H9 (cell line): Measurements from ENCODE around the gene ADRB1. TPM values are rescaled to one million over a fixed set of nuclear protein-coding genes. Genes with fewer than 3 reads are reported as not detected.

ENCODE experiments used
- DNase-seq: peaks from one replicate; pipeline ENCODE4 v3.0.0-alpha.2; 2017
- H2AFZ ChIP-seq: one replicate; pipeline ENCODE4 v1.6.1; 2013; ENCODE audit warnings: mild to moderate bottlenecking, low read length, control low read depth, moderate library complexity
- H2AK5ac ChIP-seq: 2 replicates; pipeline ENCODE4 v1.6.1; 2013; ENCODE audit warnings: low read length, control low read depth, mixed read lengths; ENCODE audit not compliant: insufficient read length
- H2BK120ac ChIP-seq: one replicate; pipeline ENCODE4 v1.6.1; 2013; ENCODE audit warnings: low read depth, mild to moderate bottlenecking, low read length, control low read depth, inconsistent platforms; ENCODE audit not compliant: poor library complexity, severe bottlenecking
- H2BK12ac ChIP-seq: 2 replicates; pipeline ENCODE4 v1.6.1; 2013; ENCODE audit warnings: low read length, control low read depth, mixed read lengths, low read depth; ENCODE audit not compliant: insufficient read length
- H2BK15ac ChIP-seq: 2 replicates; pipeline ENCODE4 v1.6.1; 2013; ENCODE audit warnings: low read depth, low read length, control low read depth
- H2BK20ac ChIP-seq: one replicate; pipeline ENCODE4 v1.6.1; 2013; ENCODE audit warnings: low read depth, mild to moderate bottlenecking, low read length, control low read depth, inconsistent platforms; ENCODE audit not compliant: poor library complexity, severe bottlenecking
- H2BK5ac ChIP-seq: 2 replicates; pipeline ENCODE4 v1.6.1; 2013; ENCODE audit warnings: low read length, control low read depth, mixed read lengths; ENCODE audit not compliant: insufficient read length
- H3K14ac ChIP-seq: 2 replicates; pipeline ENCODE4 v1.6.1; 2013; ENCODE audit warnings: low read length, control low read depth; ENCODE audit not compliant: insufficient read depth
- H3K18ac ChIP-seq: 2 replicates; pipeline ENCODE4 v1.6.1; 2013; ENCODE audit warnings: low read depth, mild to moderate bottlenecking, mixed read lengths, low read length, control low read depth; ENCODE audit not compliant: insufficient read length
- H3K23ac ChIP-seq: 2 replicates; pipeline ENCODE4 v1.6.1; 2013; ENCODE audit warnings: low read length, control low read depth, mixed read lengths, low read depth; ENCODE audit not compliant: insufficient read length
- H3K23me2 ChIP-seq: 2 replicates; pipeline ENCODE4 v1.6.1; 2013; ENCODE audit warnings: low read depth, mild to moderate bottlenecking, mixed read lengths, low read length, control low read depth; ENCODE audit not compliant: insufficient read length, poor library complexity, severe bottlenecking
- H3K27ac ChIP-seq: 2 replicates; pipeline ENCODE4 v1.5.1; 2013; ENCODE audit warnings: low read length, control low read depth, mixed read lengths, low read depth; ENCODE audit not compliant: insufficient read length
- H3K27me3 ChIP-seq: 2 replicates; pipeline ENCODE4 v1.6.1; 2013; ENCODE audit warnings: low read length, control low read depth, inconsistent platforms; ENCODE audit not compliant: insufficient read depth
- H3K4ac ChIP-seq: 2 replicates; pipeline ENCODE4 v1.6.1; 2013; ENCODE audit warnings: low read depth, mild to moderate bottlenecking, control low read depth, inconsistent platforms, low read length, moderate library complexity
- H3K4me1 ChIP-seq: 2 replicates; pipeline ENCODE4 v1.6.1; 2013; ENCODE audit warnings: low read length, control low read depth, inconsistent platforms; ENCODE audit not compliant: insufficient read depth
- H3K4me2 ChIP-seq: 2 replicates; pipeline ENCODE4 v1.6.1; 2013; ENCODE audit warnings: low read length, control low read depth, mixed read lengths; ENCODE audit not compliant: insufficient read length, insufficient read depth
- H3K56ac ChIP-seq: 2 replicates; pipeline ENCODE4 v1.6.1; 2013; ENCODE audit warnings: low read depth, mild to moderate bottlenecking, mixed read lengths, low read length, control low read depth; ENCODE audit not compliant: insufficient read length
- H3K79me1 ChIP-seq: 2 replicates; pipeline ENCODE4 v1.6.1; 2013; ENCODE audit warnings: low read depth, mild to moderate bottlenecking, moderate library complexity, low read length, control low read depth, inconsistent platforms; ENCODE audit not compliant: insufficient read depth, poor library complexity, severe bottlenecking
- H3K79me2 ChIP-seq: 2 replicates; pipeline ENCODE4 v1.6.1; 2013; ENCODE audit warnings: low read length, control low read depth, inconsistent platforms; ENCODE audit not compliant: insufficient read depth
- H3K9ac ChIP-seq: 2 replicates; pipeline ENCODE4 v1.6.1; 2013; ENCODE audit warnings: low read length, control low read depth, mixed read lengths; ENCODE audit not compliant: insufficient read length; ENCODE audit errors: extremely low read depth
- H3K9me3 ChIP-seq: one replicate; pipeline ENCODE4 v1.6.1; 2013; ENCODE audit warnings: low read depth, low read length, inconsistent platforms; ENCODE audit not compliant: control insufficient read depth
- H3T11ph ChIP-seq: one replicate; pipeline ENCODE4 v1.6.1; 2013; ENCODE audit warnings: mild to moderate bottlenecking, low read length, control low read depth, inconsistent platforms
- H4K20me1 ChIP-seq: one replicate; pipeline ENCODE4 v1.6.1; 2013; ENCODE audit not compliant: control insufficient read depth, insufficient read length, insufficient read depth
- H4K5ac ChIP-seq: 2 replicates; pipeline ENCODE4 v1.6.1; 2013; ENCODE audit warnings: low read depth, mild to moderate bottlenecking, mixed read lengths, low read length, control low read depth; ENCODE audit not compliant: insufficient read length
- H4K8ac ChIP-seq: replicated peaks from 2 replicates; pipeline ENCODE4 v1.6.1; 2013; ENCODE audit warnings: low read length, control low read depth, mixed read lengths, low read depth; ENCODE audit not compliant: insufficient read length
- H4K91ac ChIP-seq: 2 replicates; pipeline ENCODE4 v1.6.1; 2013; ENCODE audit warnings: low read depth, mild to moderate bottlenecking, moderate library complexity, mixed read lengths, low read length, control low read depth; ENCODE audit not compliant: insufficient read length
- H3K27ac Mint-ChIP-seq, 3 experiments: 2 replicates in 2 of 3; 3 replicates in 1 of 3; pipeline ENCODE4 v1.8.0; 2020 to 2021; ENCODE audit warnings: mixed read lengths in 3 of 3, mild to moderate bottlenecking in 1 of 3, moderate library complexity in 1 of 3
- H3K27me3 Mint-ChIP-seq: 2 replicates; pipeline ENCODE4 v1.8.0; 2021; ENCODE audit warnings: low read depth, mild to moderate bottlenecking, moderate library complexity, mixed read lengths
- H3K36me3 Mint-ChIP-seq, 3 experiments: 2 replicates in 2 of 3; 3 replicates in 1 of 3; pipeline ENCODE4 v1.8.0; 2020 to 2021; ENCODE audit warnings: low read depth in 3 of 3, mixed read lengths in 3 of 3; ENCODE audit not compliant: insufficient read depth in 1 of 3
- H3K4me1 Mint-ChIP-seq, 2 experiments: 2 replicates each; pipeline ENCODE4 v1.8.0; 2020; ENCODE audit warnings: mixed read lengths in 2 of 2
- H3K4me3 Mint-ChIP-seq, 2 experiments: 2 replicates in 1 of 2; 3 replicates in 1 of 2; pipeline ENCODE4 v1.8.0; 2020 to 2021; ENCODE audit warnings: mild to moderate bottlenecking in 2 of 2, mixed read lengths in 2 of 2, moderate library complexity in 1 of 2
- H3K9me3 Mint-ChIP-seq, 2 experiments: 2 replicates in 1 of 2; 3 replicates in 1 of 2; pipeline ENCODE4 v1.8.0; 2020; ENCODE audit warnings: mild to moderate bottlenecking in 2 of 2, mixed read lengths in 2 of 2, moderate library complexity in 1 of 2
- WGBS: extraction: QIAGEN DNeasy Blood & Tissue Kit; methylation state at CpG from one replicate; pipeline ENCODE4 v1.1.7; 2013; ENCODE audit warnings: missing lambda C conversion rate, low lambda C conversion rate, mixed read lengths; ENCODE audit not compliant: insufficient read length; ENCODE audit errors: extremely low coverage; 5-methylcytosine and 5-hydroxymethylcytosine counted together
- long read RNA-seq: library from polyadenylated mRNA; unstranded; transcript quantifications from one replicate; pipeline ENCODE4 v2.0.0, GENCODE V29; 2020
- total RNA-seq: library from RNA; stranded (reverse); gene quantifications from 2 replicates; pipeline ENCODE4 v1.2.1, GENCODE V29; 2021
- TF ChIP-seq, protein P1 (sequence below): fragments of 200-600 bp; sonication (generic); conservative IDR thresholded peaks from 3 replicates; pipeline ENCODE4 v1.8.0; 2021; ENCODE audit warnings: antibody characterized with exemption, mild to moderate bottlenecking

ADRB1 gene
- total RNA-seq: 0.13 TPM in 1 of 2 replicates, not detected in the other
- long read RNA-seq: 0 reads

DNA sequence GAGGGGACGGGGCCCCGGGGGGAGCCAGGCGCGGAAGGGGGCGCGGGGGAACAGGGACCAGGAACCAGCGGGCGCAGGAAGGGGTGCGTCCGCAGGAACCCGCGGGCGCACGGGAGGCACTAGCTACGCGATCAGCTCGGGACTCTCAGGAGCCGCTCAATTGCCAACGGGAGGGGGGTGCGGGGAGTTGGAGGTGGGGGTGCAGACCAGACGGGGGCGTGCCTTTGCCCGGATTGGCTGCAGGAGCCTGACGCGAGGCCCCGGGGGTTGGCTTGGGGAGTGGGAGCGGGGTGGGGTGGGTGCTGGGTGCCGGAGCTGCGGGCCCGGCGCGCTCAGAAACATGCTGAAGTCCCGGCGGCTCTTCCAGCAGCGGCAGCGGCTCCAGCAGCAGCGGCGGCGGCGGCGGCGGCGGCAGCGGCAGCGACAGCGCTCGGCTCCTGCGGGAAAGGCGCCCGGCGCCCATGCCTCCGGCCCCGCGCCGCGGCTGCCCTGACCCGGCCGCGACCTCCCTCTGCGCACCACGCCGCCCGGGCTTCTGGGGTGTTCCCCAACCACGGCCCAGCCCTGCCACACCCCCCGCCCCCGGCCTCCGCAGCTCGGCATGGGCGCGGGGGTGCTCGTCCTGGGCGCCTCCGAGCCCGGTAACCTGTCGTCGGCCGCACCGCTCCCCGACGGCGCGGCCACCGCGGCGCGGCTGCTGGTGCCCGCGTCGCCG is at the start of gene ADRB1:
Gene ADRB1, plus strand, starts transcription at position 335 of the 715 bp plus-strand sequence. Its CDS starts 267 bp downstream, at position 602.
- Mint-ChIP-seq H3K36me3 (no peaks in the 10 kb centered on the region; a peak in 1 of 7 replicates), H3K27ac (no peak within 1 kb of the TSS), H3K9me3 (peaks cover 0 to 3% of the 10 kb centered on the region in 2 experiments; a peak in 2 of 5 replicates), H3K4me1 (peaks cover 5 to 14% of the 10 kb centered on the region in 2 experiments; a peak in 3 of 4 replicates), H3K27me3 (peaks cover 93% of the 10 kb centered on the region), H3K4me3 (peak within 1 kb of the TSS; percentile 69 to 85)
- Histone ChIP-seq H3K9me3 (no peaks in the 10 kb centered on the region), H3K27ac (no peak within 1 kb of the TSS), H3K23ac (no peak within 1 kb of the TSS), H2BK120ac (no peak within 1 kb of the TSS), H3K23me2 (peaks cover 13% of the 10 kb centered on the region), H3K79me1 (no peaks in the 10 kb centered on the region), H4K20me1 (no peaks in the 10 kb centered on the region), H2AFZ (no peak within 1 kb of the TSS), H3K18ac (no peak within 1 kb of the TSS), H4K91ac (no peak within 1 kb of the TSS), H2BK5ac (no peak within 1 kb of the TSS), H3K14ac (no peak within 1 kb of the TSS), H4K8ac (no peak within 1 kb of the TSS), H3K4ac (no peak within 1 kb of the TSS), H2AK5ac (no peak within 1 kb of the TSS), H2BK12ac (no peak within 1 kb of the TSS), H3K4me1 (no peaks in the 10 kb centered on the region), H3K4me2 (peak within 1 kb of the TSS; percentile 58), H3K27me3 (peaks cover 32% of the 10 kb centered on the region), H3K56ac (no peak within 1 kb of the TSS), H3K79me2 (no peaks in the 10 kb centered on the region), H3T11ph (no peak within 1 kb of the TSS), H3K9ac (no peak within 1 kb of the TSS), H4K5ac (no peak within 1 kb of the TSS), H2BK20ac (no peak within 1 kb of the TSS), H2BK15ac (0 out of 2 replicates have a peak within 1 kb of the TSS, but pooled peaks have one; percentile 15)
- DNase-seq: peak; percentile 92
- no CpG with 5 or more reads among the region's 90 CpGs for WGBS
- TF ChIP-seq, protein P1, sequence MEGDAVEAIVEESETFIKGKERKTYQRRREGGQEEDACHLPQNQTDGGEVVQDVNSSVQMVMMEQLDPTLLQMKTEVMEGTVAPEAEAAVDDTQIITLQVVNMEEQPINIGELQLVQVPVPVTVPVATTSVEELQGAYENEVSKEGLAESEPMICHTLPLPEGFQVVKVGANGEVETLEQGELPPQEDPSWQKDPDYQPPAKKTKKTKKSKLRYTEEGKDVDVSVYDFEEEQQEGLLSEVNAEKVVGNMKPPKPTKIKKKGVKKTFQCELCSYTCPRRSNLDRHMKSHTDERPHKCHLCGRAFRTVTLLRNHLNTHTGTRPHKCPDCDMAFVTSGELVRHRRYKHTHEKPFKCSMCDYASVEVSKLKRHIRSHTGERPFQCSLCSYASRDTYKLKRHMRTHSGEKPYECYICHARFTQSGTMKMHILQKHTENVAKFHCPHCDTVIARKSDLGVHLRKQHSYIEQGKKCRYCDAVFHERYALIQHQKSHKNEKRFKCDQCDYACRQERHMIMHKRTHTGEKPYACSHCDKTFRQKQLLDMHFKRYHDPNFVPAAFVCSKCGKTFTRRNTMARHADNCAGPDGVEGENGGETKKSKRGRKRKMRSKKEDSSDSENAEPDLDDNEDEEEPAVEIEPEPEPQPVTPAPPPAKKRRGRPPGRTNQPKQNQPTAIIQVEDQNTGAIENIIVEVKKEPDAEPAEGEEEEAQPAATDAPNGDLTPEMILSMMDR: no peak
